Hypothalamus (tissue), 51 donors: ENCODE results near the gene LGALS12.
A peak's percentile ranks its signal among the peaks of the same experiment; 100 is the strongest.
"Not testable (repeated sequence)": the region's sequence is repeated elsewhere in the genome, so short reads cannot be mapped to it uniquely, and the experiment has no call there.

Experiments
- DNase-seq, 51 donors: peaks; one replicate each; lab custom pipeline; 2025; lab: John Stamatoyannopoulos, UW

Gene LGALS12

DNA sequence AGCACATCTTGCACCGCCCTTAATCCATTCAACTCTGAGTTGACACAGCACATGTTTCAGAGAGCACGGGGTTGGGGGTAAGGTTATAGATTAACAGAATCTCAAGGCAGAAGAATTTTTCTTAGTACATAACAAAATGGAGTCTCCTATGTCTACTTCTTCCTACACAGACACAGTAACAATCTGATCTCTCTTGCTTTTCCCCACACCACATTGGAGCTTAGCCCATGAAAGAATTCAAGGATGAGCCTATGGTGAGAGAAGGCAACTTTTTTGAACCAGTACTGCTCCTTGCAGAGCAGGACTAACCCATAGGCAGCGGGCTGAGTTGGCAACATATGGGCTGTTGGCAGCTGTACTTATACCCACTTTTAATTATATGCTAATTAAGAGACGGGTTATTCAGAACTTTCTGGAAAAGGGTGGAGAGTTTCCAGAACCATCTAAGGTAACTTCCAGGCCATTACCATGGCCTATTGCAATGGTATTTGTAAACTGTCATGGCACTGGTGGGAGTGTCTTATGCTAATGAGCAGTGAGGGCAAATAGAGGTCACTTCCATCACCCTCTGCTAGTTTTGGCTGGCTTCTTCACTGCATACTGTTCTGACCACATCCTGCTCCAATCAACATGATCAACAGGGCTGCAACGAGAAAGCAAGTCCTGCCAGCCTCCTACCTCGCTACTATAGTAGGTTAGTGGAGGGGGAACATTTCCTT, 25.3 kb downstream of the LGALS12 start:
- peak in 1 of 51 donors; percentile 24 for DNase-seq

DNA sequence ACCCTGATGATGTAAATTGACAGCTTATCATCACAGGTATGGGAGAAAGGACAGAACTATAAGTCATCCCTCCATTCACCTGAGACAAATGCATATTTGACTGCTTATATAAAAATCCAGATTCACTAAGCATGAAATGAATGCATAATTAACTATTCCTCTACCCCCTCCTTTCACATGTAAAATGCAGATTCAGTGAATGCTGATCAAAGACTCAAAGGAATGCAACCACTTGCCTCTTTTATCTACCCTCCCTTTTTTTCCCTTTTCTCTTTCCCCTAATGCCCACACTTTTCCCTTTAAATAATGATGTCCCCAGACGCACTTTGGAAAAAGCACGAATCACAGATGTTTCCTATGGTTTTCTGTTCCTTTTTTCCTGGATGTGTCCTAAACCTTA, 26.2 kb downstream of the LGALS12 start:
- DNase-seq, result no peak

DNA sequence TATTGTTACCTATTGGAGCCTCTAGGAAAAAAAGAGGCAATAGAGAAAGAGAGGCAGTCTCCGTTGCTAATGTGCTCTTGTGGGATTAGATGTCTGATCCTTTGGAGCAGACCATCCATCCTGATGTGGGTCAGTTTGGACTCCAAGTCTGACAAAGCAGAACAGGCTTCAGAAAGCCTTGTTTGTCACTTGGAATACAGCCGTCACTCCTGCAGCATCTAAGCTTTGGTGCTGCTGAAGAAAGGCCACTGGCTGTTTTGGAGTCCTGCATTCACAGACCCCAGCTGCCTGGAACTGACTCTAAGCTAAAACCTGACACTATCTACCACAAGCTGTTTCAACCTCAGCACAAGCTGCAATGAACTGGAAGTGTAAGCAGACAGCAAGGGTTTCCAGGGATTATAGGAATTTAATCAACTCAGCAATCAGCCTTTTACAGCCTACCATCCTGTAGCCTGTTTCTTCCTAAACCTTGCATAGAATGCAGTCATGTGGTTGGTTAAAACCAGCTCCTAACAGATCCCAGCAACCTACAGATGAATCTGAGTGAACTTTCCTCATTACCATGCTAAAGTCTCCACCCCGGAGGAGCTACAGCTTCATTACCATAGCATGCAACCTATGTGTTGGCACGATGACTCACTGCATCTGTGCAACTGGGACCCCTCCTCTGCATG, 27.1 kb downstream of the LGALS12 start:
- DNase-seq, result peak in 5 of 51 donors; percentile 16 to 49 (median 19)

DNA sequence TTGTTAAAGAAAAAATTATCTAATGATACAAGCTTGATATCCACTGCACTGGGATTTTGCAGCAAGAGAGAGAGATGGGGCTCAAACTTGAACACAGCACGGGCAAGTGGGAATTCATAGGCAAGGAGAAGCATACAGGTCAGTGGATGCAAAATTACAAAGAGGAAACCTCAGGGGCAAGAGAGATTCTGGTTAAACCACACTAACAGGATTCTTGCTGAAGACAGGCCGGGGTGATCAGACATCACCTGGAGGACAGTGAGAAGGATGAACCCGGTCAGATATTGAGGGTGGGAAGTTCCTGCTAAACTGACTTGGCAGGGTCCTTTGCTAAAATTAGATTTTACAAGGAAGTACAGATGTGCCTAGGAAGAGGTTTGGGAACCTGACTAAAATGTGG, 28.2 kb downstream of the LGALS12 start:
- DNase-seq, result no peak

DNA sequence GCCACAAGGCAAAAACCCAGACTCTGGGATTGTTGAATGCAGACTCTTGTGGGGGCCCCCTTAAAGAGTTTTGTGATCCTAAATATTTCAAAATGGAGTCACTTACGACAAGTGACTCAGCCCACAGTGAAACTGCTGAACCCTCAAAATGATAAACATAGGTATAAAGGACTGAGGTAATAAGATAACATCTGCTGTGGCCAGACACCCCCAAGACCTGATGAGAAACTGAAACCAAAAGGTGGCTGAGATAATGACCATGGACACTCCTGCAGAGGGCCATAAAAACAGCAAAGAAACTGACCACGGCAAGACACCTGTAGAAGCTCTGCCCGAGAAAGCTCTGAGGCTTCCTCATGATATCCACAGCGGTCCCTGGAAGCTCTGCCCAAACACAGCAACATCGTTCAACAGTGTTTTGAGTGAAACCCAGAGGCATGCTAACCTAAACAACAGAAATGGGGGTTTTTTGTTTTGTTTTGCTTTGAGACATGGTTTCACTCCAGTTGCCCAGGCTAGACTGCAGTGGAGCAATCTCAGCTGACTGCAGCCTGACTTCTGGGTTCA, 29.1 kb downstream of the LGALS12 start:
- no peak for DNase-seq

DNA sequence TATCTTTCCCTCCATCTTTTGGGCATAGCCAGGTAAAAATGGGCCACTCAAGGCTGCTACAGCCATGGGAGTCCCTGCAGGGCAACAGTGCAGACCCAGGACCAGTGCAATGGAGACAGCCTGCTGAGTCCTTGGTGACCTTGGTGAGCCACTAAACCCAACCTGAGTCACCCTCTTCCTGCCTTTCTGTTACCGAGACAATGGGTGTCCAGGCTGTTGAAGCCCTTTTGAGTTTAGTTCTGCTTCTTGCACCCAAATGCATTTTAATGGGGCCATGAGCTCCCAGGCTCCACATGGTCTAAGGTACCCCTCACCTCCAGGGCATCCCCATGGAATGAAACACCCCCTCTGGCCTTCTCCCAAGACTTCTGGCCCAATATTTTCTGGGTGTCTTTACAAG, 29.9 kb downstream of the LGALS12 start:
- no peak for DNase-seq

DNA sequence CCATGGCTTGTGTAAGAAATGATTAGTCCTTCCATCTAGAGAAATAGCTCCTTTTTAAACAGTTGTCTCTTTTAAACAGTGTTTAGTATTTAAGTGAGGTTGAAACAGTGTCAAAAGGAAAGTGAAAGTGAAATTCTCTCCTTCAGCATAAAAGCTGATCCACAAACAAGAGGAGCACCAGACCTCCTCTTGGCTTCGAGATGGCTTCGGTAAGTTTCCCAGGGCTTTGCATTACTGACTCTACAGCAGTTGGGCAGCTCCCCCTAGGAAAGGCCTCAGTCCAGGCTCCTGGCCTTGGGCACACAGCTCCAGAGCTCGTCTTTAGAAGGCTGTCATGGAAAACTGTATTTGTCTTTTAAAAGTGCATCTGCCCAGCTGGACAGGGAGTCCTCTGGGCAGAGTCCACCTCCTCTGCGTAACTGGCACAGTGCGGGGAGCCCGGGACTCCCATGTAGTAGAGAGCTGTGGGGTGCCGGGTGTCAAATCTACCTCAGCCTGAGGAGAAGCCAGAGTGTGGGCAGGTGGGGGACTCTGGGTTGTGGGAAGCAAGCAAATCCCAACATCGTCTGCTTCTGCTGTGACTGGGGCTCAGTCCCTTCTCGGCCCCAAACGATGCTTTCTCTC, 30.9 kb downstream of the LGALS12 start, which contains the start of gene PLAAT4:
PLAAT4 (plus strand) TSS at position 140 of the 624 bp plus-strand sequence; CDS start at position 201, 61 bp downstream.
- peak in 35 of 51 donors; percentile 18 to 91 (median 53) for DNase-seq

DNA sequence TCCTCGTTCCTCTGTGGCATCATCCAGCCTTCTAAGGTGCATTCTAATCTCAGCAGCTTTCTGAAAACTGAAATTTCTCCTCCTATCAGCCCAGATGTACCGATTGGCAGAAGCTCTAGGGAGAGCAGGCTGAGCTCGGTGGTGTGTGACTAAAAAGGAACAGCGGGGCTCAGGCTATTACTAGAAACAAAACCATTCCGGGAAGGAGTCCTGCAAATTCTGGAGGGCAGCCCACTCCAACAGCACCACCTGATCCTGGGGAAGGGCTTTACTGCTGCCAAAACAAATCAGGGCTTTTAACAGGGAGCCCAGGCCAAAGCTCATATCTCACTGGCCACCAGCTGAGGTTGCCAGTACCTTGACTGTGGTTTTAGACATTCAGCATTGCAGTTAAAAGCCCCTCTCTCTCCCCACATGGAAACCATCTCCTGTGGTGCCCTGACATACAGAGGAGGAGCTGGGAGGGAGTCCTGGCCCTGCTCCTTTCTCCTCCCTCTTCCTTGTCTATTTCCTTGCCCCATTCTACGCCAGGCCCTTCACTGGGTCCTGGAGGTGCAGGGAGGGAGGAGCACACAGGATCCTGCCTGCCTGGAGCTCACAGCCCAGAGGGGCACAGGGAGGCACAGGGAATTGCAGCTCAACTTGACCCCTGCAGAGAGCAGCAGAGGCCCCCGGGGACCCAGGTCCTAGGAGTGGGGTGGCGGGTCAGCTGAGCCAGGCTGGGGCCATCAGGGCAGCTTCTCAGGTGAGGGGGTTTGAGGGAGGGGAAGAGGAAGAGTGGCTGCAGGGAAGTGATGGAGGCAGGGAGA, 31.6 kb downstream of the LGALS12 start:
- DNase-seq, result peak in 45 of 51 donors; percentile 13 to 85 (median 55)

DNA sequence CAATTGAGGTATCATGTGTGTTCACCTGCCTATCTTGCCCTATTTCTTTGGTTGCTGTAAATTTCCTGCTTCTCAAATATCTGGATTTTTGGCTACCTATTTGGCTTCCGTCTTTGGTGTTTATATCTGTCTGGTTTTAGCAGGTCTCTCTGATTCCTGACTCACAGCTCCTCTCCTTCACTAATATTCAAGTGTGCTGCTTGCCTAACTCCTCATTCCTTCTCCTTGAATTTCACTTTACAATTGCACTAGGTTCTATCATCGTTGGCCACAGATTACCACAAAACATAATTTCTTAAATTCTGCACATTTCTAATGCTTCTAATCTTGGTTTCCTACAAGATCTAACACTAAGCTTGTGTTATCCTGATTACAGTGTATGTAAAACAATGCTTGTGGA, 36.6 kb downstream of the LGALS12 start:
- not testable (repeated sequence) for DNase-seq

DNA sequence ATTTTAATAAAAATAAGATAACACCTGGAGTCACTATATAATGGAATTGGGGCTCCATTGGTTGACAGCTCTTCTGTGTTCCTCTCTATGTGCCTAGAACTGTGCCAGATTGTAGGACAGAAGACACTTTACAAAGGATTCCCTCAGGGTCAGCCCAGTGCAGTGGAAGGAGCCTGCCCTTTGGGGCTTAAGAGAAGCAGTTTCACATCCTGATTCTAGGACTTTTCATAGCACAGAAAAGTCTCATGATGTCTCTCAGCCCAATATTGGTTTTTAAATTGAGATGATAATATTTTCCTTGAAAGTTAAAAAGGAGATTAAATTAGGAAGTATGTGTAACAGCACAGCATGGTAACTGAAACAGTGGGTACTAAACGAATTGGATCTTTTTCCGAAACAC, 37.8 kb downstream of the LGALS12 start:
- no peak for DNase-seq

DNA sequence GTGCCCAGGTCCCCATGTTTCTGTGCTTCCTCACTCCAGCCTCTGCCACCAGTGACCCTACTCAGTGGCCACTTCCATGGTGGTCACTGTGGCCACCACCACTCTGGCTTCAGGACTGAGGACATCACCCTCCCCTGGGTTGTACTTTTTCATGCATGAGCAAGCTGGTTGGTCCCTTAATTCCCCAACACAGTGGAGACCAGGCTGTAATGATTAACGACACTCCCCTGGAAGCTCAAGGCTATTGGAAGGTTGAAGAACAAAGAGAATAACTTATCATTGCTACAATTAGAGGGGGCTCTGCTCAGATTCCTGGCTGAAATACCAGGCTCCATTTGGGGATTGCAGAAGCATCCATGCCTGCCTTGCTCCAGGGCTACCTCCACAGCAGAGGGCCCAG, 41.2 kb downstream of the LGALS12 start:
- DNase-seq, result no peak

DNA sequence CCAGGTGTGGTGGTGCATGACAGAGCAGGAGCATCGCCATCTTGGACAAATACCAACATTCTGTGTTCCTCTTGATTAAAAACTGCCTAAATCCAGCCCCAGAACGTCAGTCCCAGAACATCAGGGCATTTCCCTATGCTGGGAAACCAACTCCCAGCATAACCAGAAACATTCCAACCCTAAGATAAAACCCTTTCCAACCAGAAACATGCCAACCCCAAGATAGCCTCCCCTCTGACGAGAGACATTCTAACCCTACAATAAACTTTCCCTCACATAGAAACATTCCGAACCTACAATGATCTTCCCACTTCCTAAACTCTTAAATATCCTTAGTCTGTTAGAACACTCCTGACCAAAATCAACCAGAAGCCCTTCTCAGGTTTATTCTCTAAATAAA, 42.3 kb downstream of the LGALS12 start:
- no peak for DNase-seq

DNA sequence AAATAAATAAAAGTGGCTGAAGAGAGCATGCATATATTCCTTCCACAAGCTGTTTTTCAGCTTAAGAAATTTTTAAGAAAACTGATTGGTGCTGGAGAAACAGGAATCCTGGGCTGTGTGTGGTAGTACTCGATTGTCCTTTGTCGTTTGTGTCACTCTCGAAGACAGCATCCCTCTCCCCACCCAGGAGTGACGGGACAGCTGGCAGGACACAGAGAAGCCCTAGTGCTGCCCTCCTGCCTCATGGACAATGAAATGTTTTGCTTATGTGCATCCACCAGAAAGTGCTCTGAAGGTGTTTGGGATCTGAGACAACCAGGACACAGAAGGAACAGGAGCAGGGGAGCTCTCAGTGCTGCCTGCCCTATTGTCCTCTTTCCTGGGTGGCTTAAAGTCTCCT, 43.5 kb downstream of the LGALS12 start:
- DNase-seq, result peak in 12 of 51 donors; percentile 15 to 46 (median 24)

DNA sequence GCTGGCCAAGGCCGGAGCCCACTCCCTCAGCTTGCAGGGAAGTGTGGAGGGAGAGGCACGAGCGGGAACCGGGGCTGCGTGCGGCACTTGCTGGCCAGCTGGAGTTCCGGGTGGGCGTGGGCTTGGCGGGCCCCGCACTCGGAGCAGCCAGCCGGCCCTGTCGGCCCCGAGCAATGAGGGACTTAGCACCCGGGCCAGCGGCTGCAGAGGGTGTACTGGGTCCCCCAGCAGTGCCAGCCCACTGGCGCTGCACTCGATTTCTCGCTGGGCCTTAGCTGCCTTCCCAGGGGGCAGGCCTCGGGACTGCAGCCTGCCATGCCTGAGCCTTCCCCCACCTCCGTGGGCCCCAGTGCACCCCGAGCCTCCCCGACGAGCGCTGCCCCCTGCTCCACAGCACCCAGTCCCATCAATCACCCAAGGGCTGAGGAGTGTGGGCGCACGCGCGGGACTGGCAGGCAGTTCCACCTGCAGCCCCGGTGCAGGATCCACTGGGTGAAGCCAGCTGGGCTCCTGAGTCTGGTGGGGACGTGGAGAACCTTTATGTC, 44.3 kb downstream of the LGALS12 start:
- not testable (repeated sequence) for DNase-seq

DNA sequence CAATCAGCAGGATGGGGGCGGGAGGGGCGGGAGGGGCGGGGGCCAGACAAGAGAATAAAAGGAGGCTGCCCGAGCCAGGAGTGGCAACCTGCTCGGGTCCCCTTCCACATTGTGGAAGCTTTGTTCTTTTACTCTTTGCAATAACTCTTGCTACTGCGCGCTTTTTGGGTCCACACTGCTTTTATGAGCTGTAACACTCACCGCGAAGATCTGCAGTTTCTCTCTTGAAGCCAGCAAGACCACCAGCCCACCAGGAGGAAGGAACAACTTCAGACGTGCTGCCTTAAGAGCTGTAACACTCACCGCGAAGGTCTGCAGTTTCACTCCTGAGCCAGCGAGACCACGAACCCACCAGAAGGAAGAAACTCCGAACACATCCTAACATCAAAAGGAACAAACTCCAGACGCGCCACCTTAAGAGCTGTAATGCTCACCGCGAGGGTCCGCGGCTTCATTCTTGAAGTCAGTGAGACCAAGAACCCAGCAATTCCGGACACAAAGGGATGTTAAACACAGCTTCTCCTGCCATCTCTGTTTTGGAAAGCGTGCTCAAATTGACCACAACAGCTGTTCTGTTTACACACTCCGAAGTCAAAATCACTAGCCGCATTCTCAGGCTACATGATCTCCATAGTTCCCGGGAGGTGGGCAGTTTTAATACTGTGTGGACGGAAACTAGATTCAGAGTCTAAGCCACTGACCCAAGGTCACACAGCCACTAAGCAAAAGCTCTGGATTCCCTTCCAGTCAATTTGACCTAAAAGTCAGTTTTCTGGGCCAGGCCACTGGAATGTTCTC, 45.4 kb downstream of the LGALS12 start:
- no peak for DNase-seq

DNA sequence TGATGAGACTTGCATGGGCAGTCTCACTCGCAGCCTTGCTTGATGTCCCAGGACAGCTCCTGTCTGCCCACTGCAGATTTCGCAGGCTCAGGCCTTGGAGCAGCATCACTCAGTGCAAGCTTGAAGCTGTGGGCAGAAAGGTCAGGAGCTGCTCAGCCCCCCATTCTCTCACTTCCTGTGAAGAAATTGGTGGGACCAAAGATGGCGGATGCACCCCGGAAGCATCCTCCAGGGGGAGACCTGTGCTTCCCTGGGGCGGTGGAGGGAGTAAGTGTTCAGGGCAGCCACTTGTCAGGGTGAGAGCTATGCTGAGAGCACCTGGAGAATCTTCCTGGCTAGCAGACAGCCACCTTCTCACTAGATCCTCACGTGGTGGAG, 46.0 kb downstream of the LGALS12 start:
- no peak for DNase-seq

DNA sequence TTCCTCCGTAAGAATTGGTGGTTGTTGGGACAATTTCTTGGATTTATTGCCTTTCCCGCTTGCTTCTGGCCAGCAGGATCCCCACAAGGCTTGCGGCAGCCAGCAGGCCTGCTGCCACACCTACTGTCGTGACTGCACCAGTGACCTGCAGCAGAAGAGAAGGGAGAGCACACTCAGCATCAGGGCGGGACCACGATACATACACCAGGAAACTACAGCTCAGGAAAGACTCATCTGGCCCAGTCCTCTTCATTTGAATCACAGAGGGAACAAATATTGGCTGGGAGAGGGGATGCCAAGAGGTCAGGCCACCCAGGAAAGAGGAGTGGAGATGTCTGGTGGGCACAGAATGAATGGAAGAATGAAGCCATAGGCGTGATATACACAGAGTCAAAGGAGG, 47.0 kb downstream of the LGALS12 start:
- no peak for DNase-seq

DNA sequence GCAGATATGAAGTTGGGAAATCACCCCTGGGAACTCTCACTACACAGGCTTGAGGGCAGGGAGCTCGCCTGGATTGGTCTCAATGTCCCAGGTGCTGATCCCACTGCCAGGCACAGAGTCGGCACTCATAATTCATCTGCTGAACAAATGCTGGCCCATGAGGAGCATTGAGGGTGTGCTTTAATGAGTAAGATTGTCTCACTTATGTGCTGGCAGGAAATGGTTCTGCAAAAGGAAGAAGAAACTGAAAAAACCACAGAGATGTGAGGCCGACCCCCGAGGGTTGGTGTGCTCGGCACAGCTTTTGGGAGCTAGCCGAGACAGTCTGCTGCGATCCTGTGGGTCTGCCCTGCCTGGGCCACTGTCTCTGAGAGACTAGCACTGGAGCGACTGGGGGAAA, 47.9 kb downstream of the LGALS12 start:
- DNase-seq, result no peak

DNA sequence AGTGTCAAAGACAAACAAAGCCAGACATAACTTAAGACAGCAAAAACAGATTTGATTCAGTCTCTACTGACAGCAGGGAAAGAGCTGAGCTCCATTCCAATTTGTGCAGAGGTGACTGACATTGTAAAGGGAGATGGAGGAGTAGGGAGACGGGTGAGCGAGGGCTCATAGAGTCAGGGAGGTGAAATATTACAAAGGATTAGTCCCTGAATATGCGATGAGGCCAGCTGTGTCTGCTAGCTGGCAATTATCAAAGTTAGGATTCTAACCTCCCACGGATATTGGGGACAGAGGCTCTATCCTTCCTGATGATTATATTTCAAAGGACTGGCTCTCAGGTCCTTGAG, 49.0 kb downstream of the LGALS12 start:
- DNase-seq, result no peak
